ENCODE results near the gene PRKACA. TPM values are rescaled to one million over a fixed set of nuclear protein-coding genes. Genes with fewer than 3 reads are reported as not detected.

The PRKACA gene
- total RNA-seq, 1 donor from 2014 or later = 67.4 TPM

- intact Hi-C loops (cut with micrococcal nuclease) = loop anchor here (1.0 to 5.0 kb wide), 4 partner anchors 62 to 444 kb away; partner anchors contain the start of genes ASF1B, DNAJB1 and RFX1
Measured at GRCh38 chr19:14073925-14074838, 43.4 kb downstream of the PRKACA start.

DNA sequence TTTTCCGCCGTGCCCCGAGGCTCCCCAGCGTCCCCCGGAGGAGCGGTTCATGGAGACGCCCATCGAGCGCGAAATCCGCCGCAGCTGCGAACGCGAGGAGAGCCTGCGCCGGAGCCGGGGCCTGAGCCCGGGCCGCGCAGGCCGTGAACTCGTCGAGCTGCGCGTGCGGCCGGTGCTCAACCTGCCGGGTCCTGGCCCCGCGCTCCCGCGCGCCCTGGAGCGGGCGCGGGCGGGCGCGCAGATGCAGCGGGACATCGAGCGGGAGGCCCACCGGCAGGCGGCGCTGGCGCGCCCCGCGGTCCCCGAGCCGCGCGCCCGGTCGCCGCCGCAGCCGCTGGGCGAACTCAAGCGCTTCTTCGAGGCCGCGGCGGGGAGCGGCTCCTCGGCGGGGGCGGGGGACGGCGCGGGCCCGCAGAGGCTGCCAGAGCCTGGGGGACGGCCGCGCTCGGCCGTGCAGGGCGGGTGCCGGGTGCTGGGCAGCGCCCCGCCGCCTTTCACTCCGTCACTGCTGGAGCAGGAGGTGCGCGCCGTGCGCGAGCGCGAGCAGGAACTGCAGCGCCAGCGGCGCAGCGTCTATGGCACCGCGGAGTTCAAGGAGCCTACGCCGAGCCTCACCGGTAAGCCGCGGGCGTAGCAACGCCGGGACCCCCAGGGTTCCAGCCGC is 44.2 kb downstream of the PRKACA start:
- intact Hi-C loops (cut with micrococcal nuclease) = loop anchor here (1.0 to 5.0 kb wide), 4 partner anchors 63 to 445 kb away; partner anchors contain the start of genes ASF1B, DNAJB1 and RFX1

DNA sequence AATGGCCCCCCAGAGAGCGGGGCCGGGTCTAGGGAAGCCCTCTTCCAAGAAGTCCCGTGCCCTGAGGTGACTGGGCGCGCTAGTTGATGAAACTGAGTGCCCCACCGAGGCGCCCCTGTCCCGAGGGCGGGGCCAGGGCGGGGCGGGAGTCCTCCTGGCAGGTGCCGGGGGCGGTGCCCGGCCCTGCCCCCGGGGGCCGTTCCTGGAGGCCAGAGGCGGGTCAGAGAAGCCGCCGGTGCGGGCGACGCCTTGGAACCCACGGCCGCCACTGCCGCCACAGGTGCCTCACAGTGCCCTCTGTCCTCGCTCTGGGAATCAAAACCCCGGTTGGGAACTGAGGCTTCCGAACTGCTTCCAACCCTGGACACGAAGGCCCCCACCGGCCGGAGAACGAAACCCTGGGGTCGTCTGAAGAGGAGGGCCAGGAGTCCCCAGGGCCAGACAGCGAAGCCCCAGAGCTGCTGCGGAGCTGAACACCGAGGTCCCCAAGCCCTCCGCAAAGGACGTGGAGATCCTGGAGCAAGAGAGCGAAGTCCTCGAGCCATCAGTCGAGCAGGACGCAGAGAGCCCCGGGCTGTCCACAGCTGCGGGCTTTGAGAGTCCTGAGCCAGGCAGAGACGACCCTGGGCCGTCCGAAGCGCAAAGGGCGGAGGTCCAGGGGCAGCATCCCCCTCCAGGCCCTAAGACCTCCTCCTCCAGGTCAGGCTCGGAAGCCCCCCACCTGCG is 44.9 kb downstream of the PRKACA start, which contains the start of gene MISP3:
Gene MISP3, plus strand, starts transcription at position 252 of the 726 bp plus-strand sequence. CDS start 524 bp downstream, outside the sequence.
- intact Hi-C loops (cut with micrococcal nuclease) = loop anchor here (1.0 to 5.0 kb wide), 4 partner anchors 64 to 446 kb away; partner anchors contain the start of genes ASF1B, DNAJB1 and RFX1

GRCh38 chr19:14070268-14071050 is 47.1 kb downstream of the PRKACA start:
- intact Hi-C loops (cut with micrococcal nuclease) = loop anchor here (5.0 kb wide), 1 partner anchor 63 kb away; the partner anchor contains the start of gene RFX1

GRCh38 chr19:14066134-14066533 is 51.4 kb downstream of the PRKACA start:
- intact Hi-C loops (cut with micrococcal nuclease) = no loop called here

DNA sequence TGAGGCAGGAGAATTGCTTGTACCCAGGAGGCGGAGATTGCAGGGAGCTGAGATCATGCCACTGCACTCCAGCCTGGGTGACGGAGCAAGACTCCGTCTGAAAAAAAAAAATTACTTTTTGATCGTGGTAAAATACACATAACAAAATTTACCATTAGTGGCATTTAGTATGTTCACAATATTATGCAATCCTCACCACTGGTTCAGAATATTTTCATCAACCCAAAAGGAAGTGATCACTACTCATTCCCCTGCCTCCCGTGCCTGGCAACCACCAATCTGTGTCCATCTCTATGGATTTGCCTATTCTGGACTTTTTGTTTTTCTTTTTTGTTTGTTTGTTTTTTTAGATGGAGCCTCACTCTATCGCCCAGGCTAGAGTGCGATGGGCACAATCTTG is 54.5 kb downstream of the PRKACA start:
- intact Hi-C loops (cut with micrococcal nuclease) = no loop called here

DNA sequence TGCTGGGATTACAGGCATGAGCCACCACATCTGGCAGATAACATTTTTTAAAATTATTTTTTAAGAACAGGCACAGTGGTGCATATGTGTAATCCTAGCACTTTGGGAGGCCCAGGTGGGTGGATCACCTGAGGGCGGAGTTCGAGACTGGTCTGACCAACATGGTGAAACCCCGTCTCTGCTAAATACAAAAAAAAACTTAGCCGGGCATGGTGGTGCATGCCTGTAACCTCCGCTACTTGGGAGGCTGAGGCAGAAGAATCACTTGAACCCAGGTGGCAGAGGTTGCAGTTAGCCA is 55.1 kb downstream of the PRKACA start:
- intact Hi-C loops (cut with micrococcal nuclease) = no loop called here

DNA sequence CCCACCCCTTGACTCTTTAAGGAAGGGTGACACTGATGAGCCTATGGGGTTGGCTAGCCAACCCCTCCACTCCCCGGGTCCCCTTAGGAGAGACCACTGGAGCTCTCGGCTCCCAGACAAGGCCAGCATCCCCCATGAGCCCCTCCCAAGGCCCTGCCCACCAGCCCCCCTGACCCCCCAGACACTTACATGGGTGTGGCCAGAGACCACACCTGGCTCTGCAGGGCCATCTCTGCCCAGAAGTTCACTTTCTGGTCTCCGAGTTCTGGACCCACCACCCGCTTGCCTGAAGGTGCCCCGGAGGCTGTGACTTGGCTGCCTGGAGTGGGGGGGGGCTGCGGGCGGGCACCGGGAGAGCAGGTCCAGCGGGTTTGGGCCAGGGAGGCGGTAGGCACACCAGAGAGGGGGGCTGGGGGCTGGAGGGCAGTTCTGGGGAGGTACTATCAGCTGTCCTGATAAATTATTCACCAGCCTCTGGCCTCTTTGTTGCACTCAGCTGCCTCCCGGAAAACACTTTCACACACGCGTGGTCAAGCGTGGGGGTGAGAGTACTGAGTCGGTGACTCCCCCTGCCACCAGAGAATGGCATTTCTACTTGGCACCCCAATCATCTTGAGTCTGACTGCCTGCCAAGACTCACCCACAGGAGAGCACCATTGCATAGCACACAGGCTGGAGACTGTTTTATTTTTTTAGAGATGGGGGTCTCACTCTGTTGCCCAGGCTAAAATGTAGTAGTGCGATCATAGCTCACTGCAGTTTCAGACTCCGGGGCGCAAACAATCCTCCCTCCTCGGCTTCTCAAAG is 55.6 kb downstream of the PRKACA start, which contains the start of gene PALM3:
Gene PALM3, minus strand, starts transcription at position 326 of the 807 bp plus-strand sequence. Its CDS starts 96 bp downstream, at position 230.
- intact Hi-C loops (cut with micrococcal nuclease) = no loop called here

DNA sequence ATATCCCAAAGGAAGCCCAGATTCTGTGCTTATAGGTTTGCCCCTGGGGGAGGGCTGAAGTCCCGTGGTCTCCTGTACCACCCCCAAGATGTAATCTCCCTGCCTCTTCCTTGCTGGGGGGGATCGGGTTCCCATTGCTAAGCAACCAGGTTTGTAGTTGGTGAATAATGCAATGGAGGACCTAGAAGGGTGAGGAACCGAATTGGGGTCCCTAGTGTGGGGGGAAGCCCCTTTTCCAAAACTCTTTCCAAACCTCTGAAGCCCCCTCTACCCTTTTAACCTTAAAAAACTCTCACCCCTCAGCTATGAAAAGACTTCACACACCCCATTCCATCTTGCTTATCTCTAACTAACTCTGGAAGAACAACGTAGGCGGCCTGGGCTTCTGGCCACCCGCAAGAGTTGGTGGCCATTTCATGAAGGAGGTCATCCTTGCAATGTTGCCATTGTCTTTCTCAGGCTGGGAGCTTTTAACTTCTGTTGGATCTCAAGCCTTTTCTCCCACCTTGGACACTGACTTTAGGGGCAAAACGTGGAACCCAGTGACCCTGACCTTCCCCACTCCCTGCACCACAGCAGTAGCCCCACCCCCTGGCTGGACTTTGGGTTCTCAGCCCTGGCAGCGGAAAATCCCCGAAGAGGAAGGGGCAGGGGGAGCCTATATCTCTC is 56.3 kb downstream of the PRKACA start:
- intact Hi-C loops (cut with micrococcal nuclease) = no loop called here

GRCh38 chr19:14059652-14060155 is 57.9 kb downstream of the PRKACA start:
- intact Hi-C loops (cut with micrococcal nuclease) = loop anchor here (5.0 kb wide), 1 partner anchor 177 kb away; no protein-coding TSS in a partner anchor

DNA sequence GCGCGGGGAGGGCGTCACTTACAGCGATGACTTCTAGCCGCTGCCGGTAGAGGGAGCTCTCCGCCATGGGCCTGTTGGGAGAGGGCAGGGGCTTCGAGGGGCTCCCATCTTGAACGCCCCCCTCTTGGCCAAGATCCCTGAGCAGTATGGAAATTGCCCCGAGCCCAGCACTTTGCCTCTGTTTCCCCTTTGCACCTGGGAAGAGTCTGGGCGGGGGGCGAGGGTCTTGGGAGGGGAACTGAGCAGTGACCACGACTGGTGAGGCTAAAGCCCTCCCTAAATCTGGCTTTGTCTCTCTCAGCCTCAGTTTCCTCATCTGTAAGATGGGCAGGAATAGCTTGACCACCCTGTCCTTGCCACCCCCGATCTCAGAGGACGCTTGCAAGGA is 58.5 kb downstream of the PRKACA start:
- intact Hi-C loops (cut with micrococcal nuclease) = loop anchor here (5.0 kb wide), 1 partner anchor 177 kb away; no protein-coding TSS in a partner anchor

DNA sequence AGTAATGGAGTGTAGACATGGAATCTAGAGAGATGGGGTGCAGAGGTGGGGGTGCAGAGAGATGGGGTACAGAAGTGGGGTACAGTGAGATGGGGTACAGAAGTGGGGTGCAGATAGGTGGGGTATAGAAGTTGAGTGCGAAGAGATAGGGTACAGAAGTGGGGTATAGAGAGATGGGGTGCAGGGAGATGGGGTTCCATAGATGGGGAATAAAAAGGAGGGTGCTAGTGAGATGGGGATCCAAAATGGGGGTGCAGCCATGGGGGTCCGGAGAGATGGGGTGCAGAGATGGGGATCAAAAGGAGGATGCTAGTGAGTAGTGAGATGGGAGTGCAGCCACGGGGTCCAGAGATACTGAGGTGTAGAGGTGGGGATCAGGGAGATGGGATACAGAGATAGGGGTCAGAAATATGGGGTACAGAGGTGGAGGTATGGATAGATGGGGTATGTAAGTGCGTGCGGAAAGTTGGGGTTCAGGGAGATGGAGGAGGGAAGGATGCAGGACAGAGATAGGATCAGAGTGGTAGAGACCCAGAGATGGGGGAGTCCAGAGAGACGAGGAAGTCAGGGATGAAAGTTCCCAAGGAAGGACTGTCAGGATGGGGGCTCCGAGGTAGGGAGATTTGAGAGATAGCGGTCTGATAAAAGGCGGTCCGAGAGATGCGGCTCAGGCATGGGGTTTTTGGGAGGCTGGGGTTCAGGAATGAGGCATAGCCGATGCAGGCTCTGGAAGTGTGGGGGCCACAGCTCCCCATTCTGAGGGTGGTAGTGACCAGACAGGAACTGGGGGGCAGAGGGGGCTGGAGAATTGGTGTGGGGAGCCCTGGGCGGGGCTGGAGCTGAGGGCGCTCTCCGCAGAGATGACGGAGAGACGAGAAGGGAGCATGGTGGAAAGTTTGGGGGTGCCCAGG is 59.1 kb downstream of the PRKACA start:
- intact Hi-C loops (cut with micrococcal nuclease) = loop anchor here (5.0 kb wide), 1 partner anchor 176 kb away; no protein-coding TSS in a partner anchor

DNA sequence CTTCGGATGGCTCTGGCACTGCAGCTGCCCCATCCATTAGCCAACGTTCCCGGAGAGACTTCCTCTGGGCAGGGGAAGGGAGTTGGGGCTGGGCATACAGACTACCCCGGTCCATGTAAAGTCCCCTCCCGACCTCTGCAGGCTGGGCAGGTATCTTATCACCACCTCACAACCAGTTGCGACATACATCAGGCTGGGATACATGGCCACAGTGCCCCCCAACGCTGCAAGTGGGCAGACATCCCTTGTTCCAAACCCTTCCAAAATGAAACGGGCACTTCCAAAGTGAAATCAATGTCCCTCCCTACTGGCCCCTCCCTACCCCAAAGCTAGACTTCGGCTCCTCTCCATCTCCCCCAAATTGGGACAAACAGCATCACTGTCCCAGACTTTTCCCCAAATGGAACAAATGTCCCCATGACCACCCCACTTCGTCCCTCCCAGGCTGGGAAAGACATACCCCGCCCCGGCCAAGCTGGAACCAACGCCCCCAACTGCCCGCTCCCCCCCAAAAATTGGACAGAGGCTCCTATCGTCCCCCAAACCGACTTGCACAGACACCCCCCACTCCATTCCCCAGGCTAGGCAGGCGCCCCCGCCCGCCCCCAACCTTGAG is 60.7 kb downstream of the PRKACA start:
- intact Hi-C loops (cut with micrococcal nuclease) = loop anchor here (5.0 kb wide), 1 partner anchor 175 kb away; no protein-coding TSS in a partner anchor

DNA sequence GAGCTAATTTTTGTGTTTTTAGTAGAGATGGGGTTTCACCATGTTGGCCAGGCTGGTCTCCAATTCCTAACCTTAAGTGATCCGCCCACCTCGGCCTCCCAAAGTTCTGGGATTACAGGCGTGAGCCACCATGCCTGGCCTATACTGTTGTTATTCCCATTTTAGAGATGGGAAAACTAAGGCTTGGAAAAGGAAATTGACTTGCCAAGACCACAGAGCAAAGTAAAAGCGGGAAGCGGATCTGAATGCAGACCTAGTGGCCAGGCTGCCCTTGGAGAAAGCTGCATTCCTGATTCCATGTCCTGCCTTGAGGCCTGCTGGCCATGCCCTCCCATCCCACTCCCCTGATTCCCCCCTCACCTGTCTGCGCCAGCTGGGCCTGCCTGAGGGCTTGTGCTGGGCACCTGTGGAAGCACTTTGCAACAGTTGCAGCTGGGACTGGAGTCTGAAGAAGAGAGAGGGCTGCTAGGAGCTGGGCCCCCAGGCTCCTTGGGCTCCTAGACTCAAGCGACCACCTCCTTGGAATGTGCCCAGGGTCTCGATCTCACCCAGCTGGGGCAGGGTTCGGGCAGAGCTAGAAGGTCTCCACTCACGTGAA is 61.4 kb downstream of the PRKACA start:
- intact Hi-C loops (cut with micrococcal nuclease) = loop anchor here (5.0 kb wide), 1 partner anchor 174 kb away; no protein-coding TSS in a partner anchor

DNA sequence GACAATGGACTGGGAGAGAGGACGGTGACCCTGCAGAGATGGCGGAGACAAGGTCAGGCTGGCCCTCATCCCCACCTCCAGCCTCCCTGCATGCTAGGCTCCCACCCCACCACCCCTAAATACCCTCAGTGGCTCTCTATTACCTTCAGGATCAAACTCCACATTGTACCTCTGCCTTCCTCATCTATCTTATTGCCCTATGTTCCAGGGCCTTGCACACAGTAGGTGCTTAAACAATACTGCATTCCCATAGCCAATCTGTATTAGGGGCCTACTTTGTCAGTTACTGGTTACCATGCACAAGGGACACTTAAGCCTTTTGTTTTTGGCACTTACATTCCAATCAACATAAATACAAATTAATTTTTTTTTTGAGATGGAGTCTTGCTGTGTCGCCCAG is 62.2 kb downstream of the PRKACA start:
- intact Hi-C loops (cut with micrococcal nuclease) = loop anchor here (5.0 kb wide), 1 partner anchor 173 kb away; no protein-coding TSS in a partner anchor

GRCh38 chr19:14054721-14055120 is 62.8 kb downstream of the PRKACA start:
- intact Hi-C loops (cut with micrococcal nuclease) = loop anchor here (5.0 kb wide), 1 partner anchor 172 kb away; no protein-coding TSS in a partner anchor
